GM12878 (cell line): ENCODE results near the gene SLC25A3. TPM values are rescaled to one million over a fixed set of nuclear protein-coding genes. Genes with fewer than 3 reads are reported as not detected.
A peak's percentile ranks its signal among the peaks of the same experiment; 100 is the strongest.

Experiments
- BACH1 ChIP-seq: fragments of 450-650 bp; IDR thresholded peaks from 2 replicates; pipeline ENCODE4 v1.6.1; 2017; ENCODE audit warnings: mild to moderate bottlenecking, borderline replicate concordance
- BCL11A ChIP-seq: IDR thresholded peaks from 2 replicates; pipeline ENCODE4 v1.6.1; 2011; ENCODE audit warnings: low read depth, low read length
- BHLHE40 ChIP-seq, 2 experiments: fragments of 450-650 bp in 1 of 2; IDR thresholded peaks; 2 replicates each; pipeline ENCODE4 v1.6.1; 2011 to 2017; ENCODE audit warnings: low read depth in 2 of 2, borderline replicate concordance in 1 of 2, improper control_type of control experiment in 1 of 2, low read length in 1 of 2, mild to moderate bottlenecking in 1 of 2
- CHD1 ChIP-seq: IDR thresholded peaks from 2 replicates; pipeline ENCODE4 v1.6.1; 2012; ENCODE audit warnings: low read depth, low read length, improper control_type of control experiment
- CHD2 ChIP-seq: IDR thresholded peaks from 2 replicates; pipeline ENCODE4 v1.6.1; 2011; ENCODE audit warnings: low read depth, low read length, improper control_type of control experiment, borderline replicate concordance
- CREM ChIP-seq: IDR thresholded peaks from 2 replicates; pipeline ENCODE4 v1.6.1; 2014; ENCODE audit warnings: antibody characterized with exemption, low read depth
- HDAC2 ChIP-seq: fragments of 200-600 bp; sonication (generic); IDR thresholded peaks from 2 replicates; pipeline ENCODE4 v1.6.1; 2017
- IKZF1 ChIP-seq: fragments of 450-650 bp; conservative IDR thresholded peaks from 2 replicates; pipeline ENCODE4 v1.6.1; 2017; ENCODE audit warnings: antibody characterized with exemption, mild to moderate bottlenecking
- LARP7 ChIP-seq: fragments of 450-650 bp; IDR thresholded peaks from 2 replicates; pipeline ENCODE4 v1.6.1; 2017; ENCODE audit warnings: mild to moderate bottlenecking
- MEF2B ChIP-seq: fragments of 450-650 bp; IDR thresholded peaks from 2 replicates; pipeline ENCODE4 v1.6.1; 2018; ENCODE audit warnings: mild to moderate bottlenecking, moderate library complexity; ENCODE audit not compliant: partially characterized antibody, poor library complexity, severe bottlenecking
- MLLT1 ChIP-seq: fragments of 450-650 bp; IDR thresholded peaks from 2 replicates; pipeline ENCODE4 v1.6.1; 2016; ENCODE audit warnings: mild to moderate bottlenecking
- MXI1 ChIP-seq: fragments of 150-350 bp; IDR thresholded peaks from 2 replicates; pipeline ENCODE4 v1.6.1; 2011; ENCODE audit warnings: low read depth, mild to moderate bottlenecking, inconsistent platforms, low read length, improper control_type of control experiment
- NBN ChIP-seq: fragments of 450-650 bp; IDR thresholded peaks from 2 replicates; pipeline ENCODE4 v1.6.1; 2016
- NFYB ChIP-seq: IDR thresholded peaks from 2 replicates; pipeline ENCODE4 v1.6.1; 2011; ENCODE audit warnings: low read depth, mild to moderate bottlenecking, low read length, improper control_type of control experiment, moderate library complexity; ENCODE audit not compliant: insufficient read depth
- NR2F1 ChIP-seq: fragments of 450-650 bp; conservative IDR thresholded peaks from 2 replicates; pipeline ENCODE4 v1.6.1; 2017; ENCODE audit warnings: mild to moderate bottlenecking
- NRF1 ChIP-seq: conservative IDR thresholded peaks from 2 replicates; pipeline ENCODE4 v1.6.1; 2011; ENCODE audit warnings: mild to moderate bottlenecking, low read depth, low read length, improper control_type of control experiment
- PAX5 ChIP-seq: IDR thresholded peaks from 2 replicates; pipeline ENCODE4 v1.6.1; 2011; ENCODE audit warnings: low read depth, low read length, borderline replicate concordance
- PKNOX1 ChIP-seq: fragments of 450-650 bp; IDR thresholded peaks from 2 replicates; pipeline ENCODE4 v1.6.1; 2016; ENCODE audit warnings: mild to moderate bottlenecking
- POU2F2 ChIP-seq: IDR thresholded peaks from 3 replicates; pipeline ENCODE4 v1.6.1; 2011; ENCODE audit warnings: low read depth, mild to moderate bottlenecking, low read length, borderline replicate concordance
- RB1 ChIP-seq: fragments of 450-650 bp; formaldehyde crosslinking; IDR thresholded peaks from 2 replicates; pipeline ENCODE4 v1.6.1; 2017; ENCODE audit warnings: mild to moderate bottlenecking, borderline replicate concordance
- RELA ChIP-seq: fragments of 450-650 bp; IDR thresholded peaks from 2 replicates; pipeline ENCODE4 v1.8.0; 2014; ENCODE audit warnings: borderline replicate concordance; ENCODE audit not compliant: partially characterized antibody
- RUNX3 ChIP-seq: IDR thresholded peaks from 2 replicates; pipeline ENCODE4 v1.6.1; 2012; ENCODE audit warnings: low read length, inconsistent platforms
- SIN3A ChIP-seq: IDR thresholded peaks from 2 replicates; pipeline ENCODE4 v1.6.1; 2012; ENCODE audit warnings: low read depth, low read length, improper control_type of control experiment
- SKIL ChIP-seq: fragments of 450-650 bp; IDR thresholded peaks from 2 replicates; pipeline ENCODE4 v1.6.1; 2017; ENCODE audit warnings: mild to moderate bottlenecking, low read depth, inconsistent platforms; ENCODE audit not compliant: poor library complexity, severe bottlenecking
- SMARCA5 ChIP-seq: fragments of 450-650 bp; IDR thresholded peaks from 2 replicates; pipeline ENCODE4 v1.6.1; 2017; ENCODE audit warnings: mild to moderate bottlenecking
- SRF ChIP-seq, 2 experiments: IDR thresholded peaks; 2 replicates each; pipeline ENCODE4 v1.6.1; 2011; ENCODE audit warnings: low read depth in 2 of 2, low read length in 2 of 2, mild to moderate bottlenecking in 1 of 2, moderate library complexity in 1 of 2
- SUZ12 ChIP-seq: fragments of 200-600 bp; sonication (generic); IDR thresholded peaks from one replicate; pipeline ENCODE4 v1.6.1; 2018; ENCODE audit warnings: antibody characterized with exemption, mild to moderate bottlenecking; ENCODE audit not compliant: unreplicated experiment
- polyA plus RNA-seq, 11 experiments: library from polyadenylated mRNA; depleted of rRNA in 4 of 11; unstranded in 6 of 11; stranded (reverse) in 5 of 11; fragments of >200 nt; fragmentation: Nextera tagmentation in 4 of 11; fragmentation: Illumina TruSeq in 1 of 11; extraction: Ambion mirVana in 4 of 11; extraction: Trizol in 1 of 11; gene quantifications; 1 replicate in 1 of 11; 2 replicates in 10 of 11; pipeline versions ENCODE4 v1.2.1 to v1.2.3, GENCODE V29; 2011 to 2016; ENCODE audit warnings: inconsistent platforms in 2 of 11, missing spikeins in 2 of 11, low read depth in 1 of 11
- total RNA-seq, 4 experiments: library from RNA; depleted of rRNA in 3 of 4; stranded (reverse); fragments of >200 nt in 3 of 4; fragmentation: Illumina TruSeq in 1 of 4; extraction: Trizol in 1 of 4; gene quantifications; 2 replicates each; pipeline versions ENCODE4 v1.2.1 to v1.2.3, GENCODE V29; 2013 to 2021

Gene SLC25A3
- total and polyA plus RNA-seq, 10 of the 15 experiments (the other 5 are each of a cell fraction or from before 2014, with no cell fraction given), result 314 to 700 (median 589) TPM

GRCh38 chr12:98644712-98645571 is 51.5 kb downstream of the SLC25A3 start, which contains the start of the genes APAF1 and IKBIP (continued):
- TF ChIP-seq IKZF1, result peak; percentile 97
- TF ChIP-seq RB1, result peak; percentile 42; the same call in 1 of the 2 replicates
- no peak; the same call in 1 of the 2 replicates for TF ChIP-seq PKNOX1
- TF ChIP-seq MEF2B, result peak; percentile 88
- TF ChIP-seq RELA, result peak; percentile 64
- no peak for TF ChIP-seq SUZ12
- TF ChIP-seq CHD1, result peak; percentile 50; the same call in 1 of the 2 replicates
- no peak for TF ChIP-seq BCL11A
- 0 out of 2 replicates have a peak, but pooled peaks have one; percentile 17 for TF ChIP-seq SIN3A
- no peak for TF ChIP-seq HDAC2
- no peak for TF ChIP-seq SKIL
- peak; percentile 31 for TF ChIP-seq LARP7
- TF ChIP-seq MLLT1, result 0 out of 2 replicates have a peak, but pooled peaks have one; percentile 14
- 0 out of 2 replicates have a peak, but pooled peaks have one; percentile 40 for TF ChIP-seq CREM
- peak; percentile 13; the same call in 1 of the 2 replicates for TF ChIP-seq NBN
- 0 out of 2 replicates have a peak, but pooled peaks have one; percentile 25 for TF ChIP-seq NRF1
- TF ChIP-seq BHLHE40 (IDR thresholded peaks at IDR 0.05; ENCODE audit: borderline replicate concordance in 1 of 2, low read depth in 2 of 2, low read length in 1 of 2), result peak; percentile 21 to 81; a peak in 3 of 4 replicates
- 0 out of 2 replicates have a peak, but pooled peaks have one; percentile 19 for TF ChIP-seq RUNX3
- TF ChIP-seq MXI1, result peak; percentile 78
- 0 out of 2 replicates have a peak, but pooled peaks have one; percentile 8 for TF ChIP-seq SMARCA5
- 0 out of 2 replicates have a peak, but pooled peaks have one; percentile 45 for TF ChIP-seq CHD2
- peak; percentile 98 for TF ChIP-seq POU2F2
- TF ChIP-seq NFYB, result peak; percentile 76; the same call in 1 of the 2 replicates
- TF ChIP-seq BACH1, result peak; percentile 55; the same call in 1 of the 2 replicates
- 0 out of 2 replicates have a peak, but pooled peaks have one; percentile 31 for TF ChIP-seq NR2F1
- TF ChIP-seq PAX5, result peak; percentile 35; the same call in 1 of the 2 replicates
- TF ChIP-seq SRF (IDR thresholded peaks at IDR 0.05; ENCODE audit: low read depth in 2 of 2, low read length in 2 of 2), result no peak
